Fibroblast of lung (primary cell): ENCODE data around the gene TCF7L1.

ENCODE experiments used
- CTCF ChIP-seq, 2 donors: IDR thresholded peaks in 1 of 2; conservative IDR thresholded peaks in 1 of 2; 1 replicate in 1 of 2; 2 replicates in 1 of 2; pipeline ENCODE4 v1.5.1; 2011 to 2012; ENCODE audit warnings: low read length in 2 of 2, control low read depth in 1 of 2, inconsistent platforms in 1 of 2, low read depth in 1 of 2, mild to moderate bottlenecking in 1 of 2
- EZH2 ChIP-seq: IDR thresholded peaks from 2 replicates; pipeline ENCODE4 v1.5.1; 2012; ENCODE audit warnings: low read length, control low read depth, mild to moderate bottlenecking; ENCODE audit errors: missing control alignments

- TF ChIP-seq EZH2: no peak
- no peak for TF ChIP-seq CTCF (conservative IDR thresholded peaks at IDR 0.05 in 1 of 2, IDR thresholded peaks at IDR 0.05 in 1 of 2; ENCODE audit: low read depth in 1 of 2, low read length in 2 of 2)
Observed at GRCh38 chr2:85253890-85254289, 120.7 kb downstream of the TCF7L1 start.
